ENCODE data around the gene RIMS1.

Gene RIMS1

GRCh38 chr6:71929047-71929446 lies 42.7 kb downstream of the RIMS1 start:
- Histone ChIP-seq H4K20me1 (no peaks in the 10 kb centered on the region), H3K27me3 (no peaks in the 10 kb centered on the region), H3K9me3 (replicated peaks in 1 of 11) (peaks cover 0 to 14% (median 0%) of the 10 kb centered on the region in 11 experiments; a peak in 2 of 22 replicates), H3K36me3 (no peaks in the 10 kb centered on the region), H3K4me2 (no peak overlapping the region), H3K4me3 (no peak overlapping the region), H3K27ac (no peak overlapping the region), H3K9ac (no peak overlapping the region), H3K4me1 (peaks cover 0 to 20% (median 2%) of the 10 kb centered on the region in 10 experiments; a peak in 8 of 20 replicates)
- no peak for TF ChIP-seq Cebpa-rat (IDR thresholded peaks at IDR 0.05)

GRCh38 chr6:71933881-71934280 lies 47.5 kb downstream of the RIMS1 start:
- no peak overlapping the region for H3K4me3 ChIP-seq
- H4K20me1 ChIP-seq, result no peaks in the 10 kb centered on the region
- H3K36me3 ChIP-seq, result no peaks in the 10 kb centered on the region
- peaks cover 0 to 28% (median 3%) of the 10 kb centered on the region in 11 experiments; a peak in 6 of 22 replicates for H3K9me3 ChIP-seq (replicated peaks in 1 of 11)
- no peaks in the 10 kb centered on the region for H3K27me3 ChIP-seq
- TF ChIP-seq Cebpa-rat (IDR thresholded peaks at IDR 0.05), result no peak
- H3K4me1 ChIP-seq, result peaks cover 0 to 3% (median 0%) of the 10 kb centered on the region in 10 experiments; a peak in 1 of 20 replicates
- H3K4me2 ChIP-seq, result no peak overlapping the region
- no peak overlapping the region for H3K9ac ChIP-seq
- H3K27ac ChIP-seq, result no peak overlapping the region

- H3K27ac ChIP-seq, result no peak overlapping the region
- H3K9me3 ChIP-seq (replicated peaks in 1 of 11), result no peaks in the 10 kb centered on the region; a peak in 1 of 22 replicates
- 0 out of 22 replicates have a peak overlapping the region, but pooled peaks of 1 of the 11 experiments have one; percentile 9 for H3K4me2 ChIP-seq
- no peak overlapping the region for H3K4me3 ChIP-seq
- no peaks in the 10 kb centered on the region for H3K27me3 ChIP-seq
- TF ChIP-seq Cebpa-rat (IDR thresholded peaks at IDR 0.05), result no peak
- H4K20me1 ChIP-seq, result no peaks in the 10 kb centered on the region
- H3K4me1 ChIP-seq, result peaks cover 0 to 46% (median 10%) of the 10 kb centered on the region in 10 experiments; a peak in 11 of 20 replicates
- no peaks in the 10 kb centered on the region for H3K36me3 ChIP-seq
- no peak overlapping the region for H3K9ac ChIP-seq
These were observed 79.1 kb downstream of the RIMS1 start for GRCh38 chr6:71965404-71965803.

- Histone ChIP-seq H3K9me3 (replicated peaks in 1 of 11) (no peaks in the 10 kb centered on the region; a peak in 1 of 22 replicates), H3K9ac (0 out of 22 replicates have a peak overlapping the region, but pooled peaks of 1 of the 11 experiments have one; percentile 4), H3K27me3 (no peaks in the 10 kb centered on the region), H3K4me3 (no peak overlapping the region), H3K36me3 (no peaks in the 10 kb centered on the region), H4K20me1 (no peaks in the 10 kb centered on the region), H3K4me1 (peaks cover 0 to 34% (median 10%) of the 10 kb centered on the region in 10 experiments; a peak in 11 of 20 replicates), H3K27ac (peak overlapping the region in 6 of 11 experiments; percentile 22 to 63 (median 48); a peak in 8 of 22 replicates), H3K4me2 (peak overlapping the region in 6 of 11 experiments; percentile 3 to 72 (median 23); a peak in 9 of 22 replicates)
- peak in 2 of 11 experiments; percentile 7 to 43; a peak in 1 of 22 replicates for TF ChIP-seq Cebpa-rat (IDR thresholded peaks at IDR 0.05)
These were observed 81.1 kb downstream of the RIMS1 start for GRCh38 chr6:71967436-71967835.

- Histone ChIP-seq H3K9me3 (replicated peaks in 1 of 11) (no peaks in the 10 kb centered on the region), H3K27me3 (no peaks in the 10 kb centered on the region), H3K27ac (no peak overlapping the region), H3K4me1 (peaks cover 0 to 20% (median 0%) of the 10 kb centered on the region in 10 experiments; a peak in 8 of 20 replicates), H4K20me1 (no peaks in the 10 kb centered on the region), H3K36me3 (no peaks in the 10 kb centered on the region), H3K9ac (no peak overlapping the region), H3K4me3 (no peak overlapping the region), H3K4me2 (no peak overlapping the region)
- no peak for TF ChIP-seq Cebpa-rat (IDR thresholded peaks at IDR 0.05)
These were observed 91.5 kb downstream of the RIMS1 start for GRCh38 chr6:71977884-71978283.

- H3K36me3 ChIP-seq, result no peaks in the 10 kb centered on the region
- H3K27me3 ChIP-seq, result no peaks in the 10 kb centered on the region
- H3K4me3 ChIP-seq, result no peak overlapping the region
- no peak overlapping the region for H3K9ac ChIP-seq
- H4K20me1 ChIP-seq, result no peaks in the 10 kb centered on the region
- H3K9me3 ChIP-seq (replicated peaks in 1 of 11), result no peaks in the 10 kb centered on the region
- TF ChIP-seq Cebpa-rat (IDR thresholded peaks at IDR 0.05), result no peak
- H3K27ac ChIP-seq, result no peak overlapping the region
- peaks cover 0 to 22% (median 0%) of the 10 kb centered on the region in 10 experiments; a peak in 8 of 20 replicates for H3K4me1 ChIP-seq
- H3K4me2 ChIP-seq, result peak overlapping the region in 1 of 11 experiments; percentile 31; a peak in 1 of 22 replicates
These were observed 93.6 kb downstream of the RIMS1 start for GRCh38 chr6:71979911-71980310.

- no peak overlapping the region; a peak in 1 of 22 replicates for H3K27ac ChIP-seq
- H3K36me3 ChIP-seq, result no peaks in the 10 kb centered on the region
- no peak overlapping the region for H3K4me3 ChIP-seq
- TF ChIP-seq Cebpa-rat (IDR thresholded peaks at IDR 0.05), result no peak
- H3K9ac ChIP-seq, result no peak overlapping the region
- no peaks in the 10 kb centered on the region for H3K27me3 ChIP-seq
- peaks cover 0 to 22% (median 0%) of the 10 kb centered on the region in 10 experiments; a peak in 8 of 20 replicates for H3K4me1 ChIP-seq
- H3K4me2 ChIP-seq, result peak overlapping the region in 4 of 11 experiments; percentile 13 to 58 (median 32); a peak in 5 of 22 replicates
- no peaks in the 10 kb centered on the region for H3K9me3 ChIP-seq (replicated peaks in 1 of 11)
- no peaks in the 10 kb centered on the region for H4K20me1 ChIP-seq
These were observed 96.0 kb downstream of the RIMS1 start for GRCh38 chr6:71982389-71982788.

- H3K9ac ChIP-seq, result no peak overlapping the region
- H3K27me3 ChIP-seq, result no peaks in the 10 kb centered on the region
- no peak overlapping the region for H3K27ac ChIP-seq
- H3K36me3 ChIP-seq, result no peaks in the 10 kb centered on the region
- 0 out of 22 replicates have a peak overlapping the region, but pooled peaks of 2 of the 11 experiments have one; percentile 22 to 58 for H3K4me2 ChIP-seq
- no peaks in the 10 kb centered on the region for H3K9me3 ChIP-seq (replicated peaks in 1 of 11)
- H3K4me3 ChIP-seq, result no peak overlapping the region
- peaks cover 0 to 22% (median 0%) of the 10 kb centered on the region in 10 experiments; a peak in 8 of 20 replicates for H3K4me1 ChIP-seq
- H4K20me1 ChIP-seq, result no peaks in the 10 kb centered on the region
- no peak for TF ChIP-seq Cebpa-rat (IDR thresholded peaks at IDR 0.05)
These were observed 96.8 kb downstream of the RIMS1 start for GRCh38 chr6:71983131-71983530.

- Histone ChIP-seq H3K4me2 (no peak overlapping the region), H3K9me3 (replicated peaks in 1 of 11) (no peaks in the 10 kb centered on the region), H3K4me1 (peaks cover 0 to 13% (median 0%) of the 10 kb centered on the region in 10 experiments; a peak in 3 of 20 replicates), H3K27ac (no peak overlapping the region), H4K20me1 (no peaks in the 10 kb centered on the region), H3K27me3 (no peaks in the 10 kb centered on the region), H3K36me3 (no peaks in the 10 kb centered on the region), H3K9ac (no peak overlapping the region), H3K4me3 (no peak overlapping the region)
- no peak for TF ChIP-seq Cebpa-rat (IDR thresholded peaks at IDR 0.05)
These were observed 108.4 kb downstream of the RIMS1 start for GRCh38 chr6:71994705-71995271.
